GM19468 (cell line): ENCODE measurements around the gene HHIP.
"Not testable (repeated sequence)": the region's sequence is repeated elsewhere in the genome, so short reads cannot be mapped to it uniquely, and the experiment has no call there.

Experiments
- ATAC-seq: cut with Tn5 transposase; IDR thresholded peaks from one replicate; pipeline ENCODE4 v1.9.1; 2021; ENCODE audit warnings: mild to moderate bottlenecking, moderate library complexity, moderate number of reproducible peaks; ENCODE audit not compliant: unreplicated experiment; ENCODE audit errors: extremely low read depth

The HHIP gene

GRCh38 chr4:144738649-144739048 lies 92.7 kb downstream of the HHIP start:
- no peak for ATAC-seq

- no peak for ATAC-seq
Observed at GRCh38 chr4:144739511-144740033, 93.6 kb downstream of the HHIP start.

GRCh38 chr4:144740316-144740715 lies 94.4 kb downstream of the HHIP start:
- no peak for ATAC-seq

GRCh38 chr4:144748814-144749555 lies 103.0 kb downstream of the HHIP start:
- ATAC-seq: no peak

- no peak for ATAC-seq
Observed at GRCh38 chr4:144750348-144750747, 104.4 kb downstream of the HHIP start.

GRCh38 chr4:144754562-144755410 lies 108.8 kb downstream of the HHIP start:
- no peak for ATAC-seq

- no peak for ATAC-seq
Observed at GRCh38 chr4:144757969-144758368, 112.0 kb downstream of the HHIP start.

- ATAC-seq: not testable (repeated sequence)
Observed at GRCh38 chr4:144768809-144769208, 122.9 kb downstream of the HHIP start.

- ATAC-seq: no peak
Observed at GRCh38 chr4:144778364-144778763, 132.4 kb downstream of the HHIP start.

GRCh38 chr4:144782345-144782744 lies 136.4 kb downstream of the HHIP start:
- ATAC-seq: no peak

GRCh38 chr4:144785961-144786360 lies 140.0 kb downstream of the HHIP start:
- no peak for ATAC-seq

GRCh38 chr4:144787365-144788258 lies 141.7 kb downstream of the HHIP start:
- ATAC-seq: peak; percentile 51

- no peak for ATAC-seq
Observed at GRCh38 chr4:144788469-144788868, 142.5 kb downstream of the HHIP start.

GRCh38 chr4:144791933-144792332 lies 146.0 kb downstream of the HHIP start:
- ATAC-seq: not testable (repeated sequence)
